CD4-positive, alpha-beta T cell treated with Interleukin-4 for 1 hour (primary cell): ENCODE data around the gene DLGAP1.
A peak's percentile ranks its signal among the peaks of the same experiment; 100 is the strongest.
"Not testable (repeated sequence)": the region's sequence is repeated elsewhere in the genome, so short reads cannot be mapped to it uniquely, and the experiment has no call there.

Experiments used
- DNase-seq, 2 donors: peaks; one replicate each; pipeline ENCODE4 v3.0.0-alpha.2; 2020 to 2022

The DLGAP1 gene

GRCh38 chr18:3667255-3668137 lies 787.6 kb downstream of the DLGAP1 start:
- DNase-seq = no peak

GRCh38 chr18:3666526-3667254 lies 788.4 kb downstream of the DLGAP1 start:
- DNase-seq = no peak

- peak; percentile 77 to 79 for DNase-seq
These were observed 789.2 kb downstream of the DLGAP1 start for GRCh38 chr18:3665780-3666525.

GRCh38 chr18:3665204-3665603 lies 789.9 kb downstream of the DLGAP1 start:
- DNase-seq = no peak

GRCh38 chr18:3664563-3665178 lies 790.4 kb downstream of the DLGAP1 start:
- peak in 1 of 2 donors; percentile 29 for DNase-seq

- DNase-seq = no peak
These were observed 791.1 kb downstream of the DLGAP1 start for GRCh38 chr18:3663870-3664512.

GRCh38 chr18:3661989-3662388 lies 793.1 kb downstream of the DLGAP1 start:
- no peak for DNase-seq

- DNase-seq = peak in 1 of 2 donors; percentile 64
These were observed 794.2 kb downstream of the DLGAP1 start for GRCh38 chr18:3660739-3661515.

GRCh38 chr18:3658529-3658928 lies 796.6 kb downstream of the DLGAP1 start:
- DNase-seq = no peak

- DNase-seq = no peak
These were observed 799.7 kb downstream of the DLGAP1 start for GRCh38 chr18:3655254-3656050.

GRCh38 chr18:3654442-3655253 lies 800.5 kb downstream of the DLGAP1 start:
- no peak for DNase-seq

- no peak for DNase-seq
These were observed 801.2 kb downstream of the DLGAP1 start for GRCh38 chr18:3653851-3654441.

GRCh38 chr18:3653263-3653850 lies 801.8 kb downstream of the DLGAP1 start:
- DNase-seq = no peak

- DNase-seq = peak in 1 of 2 donors; percentile 55
These were observed 802.5 kb downstream of the DLGAP1 start for GRCh38 chr18:3652380-3653262.

GRCh38 chr18:3651266-3651665 lies 803.8 kb downstream of the DLGAP1 start:
- DNase-seq = no peak

- not testable (repeated sequence) for DNase-seq
These were observed 804.5 kb downstream of the DLGAP1 start for GRCh38 chr18:3650521-3651042.

GRCh38 chr18:3649633-3650426 lies 805.3 kb downstream of the DLGAP1 start:
- no peak for DNase-seq
